ENCODE measurements around the gene DACH1.
A peak's percentile ranks its signal among the peaks of the same experiment; 100 is the strongest.
"Not testable (repeated sequence)": the region's sequence is repeated elsewhere in the genome, so short reads cannot be mapped to it uniquely, and the experiment has no call there.

DACH1 gene

GRCh38 chr13:71867131-71867814, at the start of gene DACH1:
Gene DACH1, minus strand, starts transcription at chr13:71867204.
- DNase-seq (peak; percentile 6), ATAC-seq (peak; percentile 50)

- no peak for DNase-seq
- ATAC-seq, result no peak
Measured at GRCh38 chr13:71913717-71914116, 46.7 kb upstream of the DACH1 start.

- DNase-seq (no peak), ATAC-seq (no peak)
Measured at GRCh38 chr13:71912524-71912923, 45.5 kb upstream of the DACH1 start.

- ATAC-seq, result no peak
- no peak for DNase-seq
Measured at GRCh38 chr13:71906448-71906847, 39.4 kb upstream of the DACH1 start.

- DNase-seq (no peak), ATAC-seq (no peak)
Measured at GRCh38 chr13:71902676-71903075, 35.7 kb upstream of the DACH1 start.

- ATAC-seq, DNase-seq: not testable (repeated sequence)
Measured at GRCh38 chr13:71893506-71893905, 26.5 kb upstream of the DACH1 start.

GRCh38 chr13:71886880-71887279, 19.9 kb upstream of the DACH1 start:
- no peak for DNase-seq
- no peak for ATAC-seq

- no peak for ATAC-seq
- DNase-seq, result no peak
Measured at GRCh38 chr13:71882120-71882519, 15.1 kb upstream of the DACH1 start.

GRCh38 chr13:71880753-71881541, 13.9 kb upstream of the DACH1 start:
- DNase-seq (no peak), ATAC-seq (no peak)

GRCh38 chr13:71879808-71880344, 12.9 kb upstream of the DACH1 start:
- DNase-seq (no peak), ATAC-seq (no peak)

GRCh38 chr13:71879129-71879535, 12.1 kb upstream of the DACH1 start:
- no peak for DNase-seq
- peak; percentile 32 for ATAC-seq

GRCh38 chr13:71877256-71877653, 10.3 kb upstream of the DACH1 start:
- DNase-seq (no peak), ATAC-seq (no peak)

- no peak for DNase-seq
Measured at GRCh38 chr13:71876648-71877255, 9.7 kb upstream of the DACH1 start.

GRCh38 chr13:71875823-71876222, 8.8 kb upstream of the DACH1 start:
- DNase-seq (no peak), ATAC-seq (no peak)

More at GRCh38 chr13:71876648-71877255, 9.7 kb upstream of the DACH1 start:
- ATAC-seq, result no peak

GRCh38 chr13:71874458-71874857, 7.5 kb upstream of the DACH1 start:
- DNase-seq, result no peak
- no peak for ATAC-seq

- DNase-seq (no peak), ATAC-seq (no peak)
Measured at GRCh38 chr13:71873418-71874247, 6.6 kb upstream of the DACH1 start.

- ATAC-seq (no peak), DNase-seq (no peak)
Measured at GRCh38 chr13:71871844-71872243, 4.8 kb upstream of the DACH1 start.

GRCh38 chr13:71871176-71871754, 4.3 kb upstream of the DACH1 start:
- ATAC-seq, result no peak
- DNase-seq, result no peak

- ATAC-seq, result no peak
- DNase-seq, result no peak
Measured at GRCh38 chr13:71870100-71870499, 3.1 kb upstream of the DACH1 start.

GRCh38 chr13:71869274-71869673, 2.3 kb upstream of the DACH1 start:
- DNase-seq, result no peak
- no peak for ATAC-seq

GRCh38 chr13:71866335-71867130, 471 bp downstream of the DACH1 start:
- peak; percentile 32 for DNase-seq
- peak; percentile 28 for ATAC-seq
